Heart right ventricle (tissue), 16 donors: ENCODE results near the gene NCAM1. TPM values are rescaled to one million over a fixed set of nuclear protein-coding genes. Genes with fewer than 3 reads are reported as not detected.
A peak's percentile ranks its signal among the peaks of the same experiment; 100 is the strongest.
"Not testable (repeated sequence)": the region's sequence is repeated elsewhere in the genome, so short reads cannot be mapped to it uniquely, and the experiment has no call there.

ENCODE experiments used
- ATAC-seq, 8 donors: fragments of 200-7000 bp; cut with Tn5 transposase; one replicate each; pipeline ENCODE4 v1.9.1; 2020; ENCODE audit warnings: mild to moderate bottlenecking in 8 of 8, moderate library complexity in 8 of 8, moderate number of reproducible peaks in 1 of 8
- DNase-seq, 2 donors: peaks; one replicate each; pipeline ENCODE4 v3.0.0-alpha.2; 2020
- H3K27ac ChIP-seq, 10 donors: fragments of 200-600 bp; sonication (generic) in 2 of 10; one replicate each; pipeline versions ENCODE4 v1.5.0 to v1.8.0; 2020 to 2022; ENCODE audit warnings: mild to moderate bottlenecking in 3 of 10
- H3K27me3 ChIP-seq, 7 donors: fragments of 200-600 bp; one replicate each; pipeline ENCODE4 v1.8.0; 2021 to 2022; ENCODE audit warnings: mild to moderate bottlenecking in 2 of 7
- H3K36me3 ChIP-seq, 9 donors: fragments of 200-600 bp; sonication (generic) in 1 of 9; one replicate each; pipeline versions ENCODE4 v1.5.0 to v1.8.0; 2020 to 2022; ENCODE audit warnings: mild to moderate bottlenecking in 2 of 9
- H3K4me1 ChIP-seq, 9 donors: fragments of 200-600 bp; sonication (generic) in 1 of 9; one replicate each; pipeline versions ENCODE4 v1.5.0 to v1.8.0; 2020 to 2022; ENCODE audit warnings: mild to moderate bottlenecking in 4 of 9
- H3K4me3 ChIP-seq, 10 donors: fragments of 200-600 bp; sonication (generic) in 2 of 10; one replicate each; pipeline versions ENCODE4 v1.5.0 to v1.8.0; 2020 to 2022; ENCODE audit warnings: mild to moderate bottlenecking in 7 of 10, moderate library complexity in 2 of 10
- H3K9me3 ChIP-seq, 11 donors: fragments of 200-600 bp in 10 of 11; sonication (generic) in 2 of 11; one replicate each; pipeline versions ENCODE4 v1.5.0 to v1.8.0; 2013 to 2022; ENCODE audit warnings: mild to moderate bottlenecking in 2 of 11, control low read depth in 1 of 11, moderate library complexity in 1 of 11
- CTCF ChIP-seq, 9 donors: fragments of 200-600 bp; sonication (generic) in 2 of 9; IDR thresholded peaks; one replicate each; pipeline versions ENCODE4 v1.5.0 to v1.8.0; 2021 to 2022; ENCODE audit warnings: antibody characterized with exemption in 9 of 9, mild to moderate bottlenecking in 5 of 9, moderate library complexity in 1 of 9
- WGBS, 2 donors: extraction: QIAGEN DNeasy Blood & Tissue Kit; methylation state at CpG; one replicate each; pipeline ENCODE4 v1.1.7; 2013; ENCODE audit warnings: inconsistent platforms in 1 of 2; 5-methylcytosine and 5-hydroxymethylcytosine counted together
- intact Hi-C, 10 donors: fragments of 100-400 bp; cut with DNase I; formaldehyde crosslinking; loops; one replicate each; pipeline versions ENCODE4 v1.11.1 to v1.14.2; 2022
- long read RNA-seq, 3 donors: library from polyadenylated mRNA; unstranded; transcript quantifications; one replicate each; pipeline ENCODE4 v2.0.0, GENCODE V29; 2020 to 2021
- polyA plus RNA-seq, 2 donors: library from polyadenylated mRNA; stranded (reverse); fragments of 200-250 nt; gene quantifications; one replicate each; pipeline ENCODE4 v1.2.3, GENCODE V29; 2013
- total RNA-seq, 10 donors: library from RNA; stranded (reverse); fragmentation: NEBNext Ultra II Directional in 3 of 10; extraction: Animal tissue kit (Norgen Biotek cat#: 25700) in 3 of 10; gene quantifications; one replicate each; pipeline versions ENCODE4 v1.2.1 to v1.2.4, GENCODE V29; 2021 to 2023
- donor health status: Arrhythmogenic right ventricular cardiomyopathy.
- donor health status: ischemic (EF 13 %, LVEDD 7.1; RV severe dilation, severe dysfunction).
- donor health status: healthy with polysubstance abuse.
- donor health status: DM: no; HTN: yes; CAD: no.
- donor health status: DM: no; HTN: no; CAD: no.
- donor health status: ischemic (EF 25% LVEDD 6.9; RV normal size, moderate dysfunction).
- donor health status: ischemic (EF 25% LVEDD 5.7; RV mildly dilated, moderate dysfunction).
- donor health status: healthy.
- donor health status: DM: yes; HTN: yes; CAD: no.
- donor health status: Ischemic cardiomyopathy.
- donor health status: ischemic (EF 35%, LVEDD 5.7; RV mildly dilated, moderate dysfunction).
- donor health status: nonischemic (EF 11% LVEDD 7.7; RV severe dilation, severe dysfunction).
- donor health status: DM: yes; HTN: yes; CAD: no.
- donor health status: PGD.
- donor health status: ischemic (EF 29% LVEDD 5.4; RV normal size, mild dysfunction).
- donor health status: nonischemic (EF 23%, LVEDD 6.1; RV moderate dilation, normal function).

NCAM1 gene
- 100 to 1,000 TPM; 220 to 454 (median 338) TPM for total RNA-seq
- 100 to 1,000 TPM in 1 of 2 donors, 10 to 100 TPM in 1; 76.8 to 171 TPM for polyA plus RNA-seq
- long read RNA-seq, donor 1, partial matches to known transcripts: 55 of 105 reads
- long read RNA-seq, donor 1, other reads (novel, unspliced or antisense): 49 of 105 reads
- long read RNA-seq, donor 2, partial matches to known transcripts: 81 of 120 reads
- long read RNA-seq, donor 2, other reads (novel, unspliced or antisense): 34 of 120 reads
- long read RNA-seq, donor 3, transcript NCAM1-211 (2 exons, 565 nt): major isoform, 9 of 137 reads
- long read RNA-seq, donor 3, partial matches to known transcripts: 102 of 137 reads
- long read RNA-seq, donor 3, other reads (novel, unspliced or antisense): 26 of 137 reads

- Histone ChIP-seq H3K27me3 (peaks cover 0 to 98% (median 35%) of the 10 kb centered on the region in 7 donors), H3K4me3 (peak within 1 kb of the TSS; percentile 29 to 78 (median 64)), H3K4me1 (peaks cover 0 to 34% (median 11%) of the 10 kb centered on the region in 9 donors), H3K9me3 (no peaks in the 10 kb centered on the region), H3K27ac (peak within 1 kb of the TSS; percentile 49 to 88 (median 80)), H3K36me3 (no peaks in the 10 kb centered on the region)
- peak; percentile 35 to 79 (median 69) for ATAC-seq
- TF ChIP-seq CTCF (IDR thresholded peaks at IDR 0.05): no peak
- peak; percentile 85 to 88 for DNase-seq
- intact Hi-C loops: loop anchor here in 6 of 10 donors (5.0 to 10.0 kb wide), 9 partner anchors 124 to 379 kb away; no protein-coding TSS in a partner anchor
- 0 to 1% methylated on average over 28 of the region's 28 CpGs for WGBS, 2 donors
Observed at GRCh38 chr11:112961146-112961668, at the start of gene NCAM1. NCAM1 (plus strand) TSS chr11:112961420.

GRCh38 chr11:112922606-112923005, 38.6 kb upstream of the NCAM1 start:
- ATAC-seq: no peak
- no peak for TF ChIP-seq CTCF (IDR thresholded peaks at IDR 0.05)
- Histone ChIP-seq H3K4me3 (no peak overlapping the region), H3K36me3 (no peaks in the 10 kb centered on the region), H3K27ac (no peak overlapping the region), H3K4me1 (no peaks in the 10 kb centered on the region), H3K9me3 (peaks cover 0 to 6% (median 0%) of the 10 kb centered on the region in 11 donors), H3K27me3 (no peaks in the 10 kb centered on the region)
- no peak for DNase-seq
- 57 to 68% methylated on average over 2 of the region's 2 CpGs for WGBS, 2 donors
- intact Hi-C loops: no loop called here

DNA sequence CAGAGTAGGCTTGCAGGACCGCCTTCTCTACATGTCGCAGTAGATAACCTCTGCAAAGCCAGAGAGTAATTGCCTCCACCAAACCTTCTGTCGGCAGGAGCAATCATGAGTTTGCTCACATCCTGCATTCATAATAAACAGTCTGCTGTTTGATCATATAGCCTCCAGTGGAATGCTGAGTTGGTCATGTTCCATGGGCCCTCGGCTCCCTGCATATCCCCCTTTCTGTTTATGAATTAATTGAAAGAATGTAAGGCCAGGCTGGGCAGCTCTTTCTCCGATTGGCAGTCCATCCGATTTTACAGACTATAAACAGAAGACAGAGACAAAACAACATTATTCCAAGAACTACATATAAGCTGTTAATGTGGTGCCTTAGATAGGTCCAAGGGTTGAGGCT, 36.4 kb upstream of the NCAM1 start:
- H3K4me1 ChIP-seq, H3K27me3 ChIP-seq, intact Hi-C loops, DNase-seq, ATAC-seq, H3K4me3 ChIP-seq, H3K36me3 ChIP-seq, H3K9me3 ChIP-seq, H3K27ac ChIP-seq: not testable (repeated sequence)
- 65 to 77% methylated on average over 6 of the region's 6 CpGs for WGBS, 2 donors

- H3K4me3 ChIP-seq: no peak overlapping the region
- H3K9me3 ChIP-seq: no peaks in the 10 kb centered on the region
- peaks cover 0 to 3% (median 0%) of the 10 kb centered on the region in 9 donors for H3K4me1 ChIP-seq
- no peak overlapping the region for H3K27ac ChIP-seq
- H3K36me3 ChIP-seq: no peaks in the 10 kb centered on the region
- no peak for ATAC-seq
- intact Hi-C loops: no loop called here
- no peak for DNase-seq
- whole genome bisulfite sequencing, 2 donors: 75 to 80% methylated on average over 10 of the region's 10 CpGs
- no peaks in the 10 kb centered on the region for H3K27me3 ChIP-seq
- no peak for TF ChIP-seq CTCF (IDR thresholded peaks at IDR 0.05)
Observed at GRCh38 chr11:112925516-112926310, 35.5 kb upstream of the NCAM1 start.
